H1 (cell line): ENCODE data around the gene CRX. TPM values are rescaled to one million over a fixed set of nuclear protein-coding genes. Genes with fewer than 3 reads are reported as not detected.

Experiments
- CTCF ChIA-PET: fragments of 300-600 bp; sonication (Branson Sonifier 250); formaldehyde crosslinking; loops from one replicate; lab custom pipeline; 2021; ENCODE audit not compliant: partially characterized antibody; lab: Charles Lee
- POLR2A ChIA-PET: fragments of 300-600 bp; sonication (Branson Sonifier 250); formaldehyde crosslinking; loops from one replicate; lab custom pipeline; 2021; ENCODE audit warnings: inconsistent platforms; ENCODE audit not compliant: partially characterized antibody; lab: Charles Lee
- DNase-seq, 2 experiments: peaks; one replicate each; pipeline versions ENCODE4 v3.0.0 to v3.0.0-alpha.2; 2010 to 2022; ENCODE audit warnings: low spot score in 2 of 2, low read depth in 1 of 2, mixed read lengths in 1 of 2
- FAIRE-seq: peaks from 2 replicates; lab custom pipeline; 2011; peaks lifted over from hg19 to GRCh38; lab: Jason Lieb, UNC
- H2AFZ ChIP-seq: 2 replicates; pipeline ENCODE4 v1.8.1; 2012; ENCODE audit warnings: low read length, inconsistent platforms
- H2AK5ac ChIP-seq: 2 replicates; pipeline ENCODE4 v1.6.1; 2013; ENCODE audit warnings: low read depth, low read length
- H2BK120ac ChIP-seq: replicated peaks from 2 replicates; pipeline ENCODE3; 2013; ENCODE audit warnings: low read depth, low read length, inconsistent platforms
- H2BK12ac ChIP-seq: 2 replicates; pipeline ENCODE4 v1.6.1; 2013; ENCODE audit warnings: low read depth, low read length
- H2BK15ac ChIP-seq: 2 replicates; pipeline ENCODE4 v1.6.1; 2013; ENCODE audit warnings: low read length
- H2BK20ac ChIP-seq: 2 replicates; pipeline ENCODE4 v1.6.1; 2013; ENCODE audit warnings: low read length
- H2BK5ac ChIP-seq: 2 replicates; pipeline ENCODE4 v1.6.1; 2013; ENCODE audit warnings: low read depth, low read length
- H3K14ac ChIP-seq: 2 replicates; pipeline ENCODE4 v1.6.1; 2013; ENCODE audit warnings: inconsistent platforms; ENCODE audit not compliant: insufficient read length
- H3K18ac ChIP-seq: 2 replicates; pipeline ENCODE4 v1.6.1; 2013; ENCODE audit warnings: low read length; ENCODE audit errors: extremely low read depth
- H3K23ac ChIP-seq: 2 replicates; pipeline ENCODE4 v1.6.1; 2013; ENCODE audit warnings: inconsistent platforms; ENCODE audit not compliant: insufficient read length
- H3K23me2 ChIP-seq: 2 replicates; pipeline ENCODE4 v1.6.1; 2013; ENCODE audit warnings: low read depth, low read length
- H3K27ac ChIP-seq: 2 replicates; pipeline ENCODE4 v1.6.1; 2011; ENCODE audit warnings: low read depth, low read length, inconsistent platforms
- H3K27me3 ChIP-seq, 4 experiments: replicated peaks in 1 of 4; 1 replicate in 1 of 4; 2 replicates in 3 of 4; pipeline versions ENCODE4 v1.6.1 to v1.8.1; 2011 to 2013; ENCODE audit warnings: low read length in 3 of 4, mild to moderate bottlenecking in 3 of 4, inconsistent platforms in 2 of 4, mixed read lengths in 2 of 4, moderate library complexity in 1 of 4; ENCODE audit not compliant: control insufficient read depth in 3 of 4, insufficient read depth in 3 of 4; ENCODE audit errors: extremely low read depth in 1 of 4
- H3K36me3 ChIP-seq, 4 experiments: 2 replicates each; pipeline versions ENCODE4 v1.6.1 to v1.8.1; 2011 to 2013; ENCODE audit warnings: mild to moderate bottlenecking in 4 of 4, low read length in 3 of 4, moderate library complexity in 2 of 4, control low read depth in 1 of 4, inconsistent platforms in 1 of 4; ENCODE audit not compliant: insufficient read depth in 4 of 4, control insufficient read depth in 2 of 4
- H3K4ac ChIP-seq: replicated peaks from 2 replicates; pipeline ENCODE3; 2013; ENCODE audit warnings: low read length, low read depth, mixed read lengths, inconsistent platforms; ENCODE audit not compliant: insufficient read length
- H3K4me1 ChIP-seq, 4 experiments: replicated peaks in 1 of 4; 1 replicate in 1 of 4; 2 replicates in 3 of 4; pipeline versions ENCODE4 v1.6.1 to v1.8.1; 2011 to 2013; ENCODE audit warnings: low read length in 3 of 4, inconsistent platforms in 2 of 4, mixed read lengths in 1 of 4; ENCODE audit not compliant: insufficient read depth in 4 of 4, control insufficient read depth in 3 of 4
- H3K4me2 ChIP-seq, 2 experiments: 2 replicates each; pipeline versions ENCODE4 v1.6.1 to v1.8.1; 2011 to 2013; ENCODE audit warnings: low read depth in 2 of 2, low read length in 2 of 2, control low read depth in 1 of 2, inconsistent platforms in 1 of 2, mild to moderate bottlenecking in 1 of 2; ENCODE audit not compliant: insufficient read depth in 1 of 2
- H3K4me3 ChIP-seq, 4 experiments: fragments of 200-600, 300-600 bp in 1 of 4; sonication (generic), shearing (Covaris generic), sonication (Bioruptor Twin) in 1 of 4; 2 replicates each; pipeline versions ENCODE4 v1.5.1 to v1.8.1; 2011 to 2016; ENCODE audit warnings: low read length in 4 of 4, low read depth in 3 of 4, control low read depth in 2 of 4, inconsistent platforms in 2 of 4, mild to moderate bottlenecking in 2 of 4, mixed read lengths in 1 of 4, moderate library complexity in 1 of 4; ENCODE audit not compliant: insufficient read depth in 2 of 4; ENCODE audit errors: extremely low read depth in 1 of 4
- H3K56ac ChIP-seq: replicated peaks from 2 replicates; pipeline ENCODE3; 2013; ENCODE audit warnings: low read depth, mild to moderate bottlenecking, mixed read lengths, low read length, inconsistent platforms; ENCODE audit not compliant: insufficient read length
- H3K79me1 ChIP-seq: 2 replicates; pipeline ENCODE4 v1.6.1; 2013; ENCODE audit warnings: low read depth, low read length, control low read depth
- H3K79me2 ChIP-seq, 2 experiments: 2 replicates each; pipeline versions ENCODE4 v1.6.1 to v1.8.1; 2012 to 2013; ENCODE audit warnings: low read length in 2 of 2, mild to moderate bottlenecking in 2 of 2, inconsistent platforms in 1 of 2; ENCODE audit not compliant: insufficient read depth in 2 of 2, control insufficient read depth in 1 of 2
- H3K9ac ChIP-seq, 4 experiments: replicated peaks in 1 of 4; 1 replicate in 1 of 4; 2 replicates in 3 of 4; pipeline versions ENCODE4 v1.6.1 to v1.8.1; 2011 to 2013; ENCODE audit warnings: low read depth in 3 of 4, low read length in 3 of 4, control low read depth in 2 of 4, mild to moderate bottlenecking in 2 of 4, moderate library complexity in 2 of 4, inconsistent platforms in 1 of 4; ENCODE audit errors: extremely low read depth in 1 of 4
- H3K9me3 ChIP-seq, 2 experiments: 2 replicates each; pipeline versions ENCODE4 v1.6.1 to v1.8.1; 2012 to 2013; ENCODE audit warnings: mild to moderate bottlenecking in 2 of 2, moderate library complexity in 2 of 2, control low read depth in 1 of 2, inconsistent platforms in 1 of 2, low read depth in 1 of 2, low read length in 1 of 2, mixed read lengths in 1 of 2; ENCODE audit not compliant: insufficient read depth in 2 of 2
- H4K20me1 ChIP-seq, 2 experiments: replicated peaks in 1 of 2; 2 replicates each; pipeline versions ENCODE3 to v1.8.1; 2011 to 2013; ENCODE audit warnings: inconsistent platforms in 2 of 2, low read length in 2 of 2, mild to moderate bottlenecking in 1 of 2; ENCODE audit not compliant: insufficient read depth in 2 of 2, control insufficient read depth in 1 of 2
- H4K5ac ChIP-seq: 2 replicates; pipeline ENCODE4 v1.6.1; 2013; ENCODE audit warnings: low read length, low read depth, mixed read lengths, inconsistent platforms; ENCODE audit not compliant: insufficient read length
- H4K8ac ChIP-seq: 2 replicates; pipeline ENCODE4 v1.8.0; 2013; ENCODE audit warnings: mild to moderate bottlenecking, moderate library complexity, low read length, inconsistent platforms; ENCODE audit not compliant: insufficient read depth; ENCODE audit errors: extremely low read depth
- H4K91ac ChIP-seq: replicated peaks from 2 replicates; pipeline ENCODE3; 2013; ENCODE audit warnings: low read length, mixed read lengths, inconsistent platforms; ENCODE audit not compliant: insufficient read length
- ASH2L ChIP-seq: fragments of 200-600, 300-600 bp; sonication (generic); IDR thresholded peaks from one replicate; pipeline ENCODE4 v1.7.1; 2017; ENCODE audit warnings: low read length
- CBX8 ChIP-seq: fragments of 300-800, 300-1000 bp; sonication (generic); IDR thresholded peaks from 2 replicates; pipeline ENCODE4 v1.7.1; 2016; ENCODE audit warnings: low read depth, low read length, borderline replicate concordance
- CREB1 ChIP-seq: IDR thresholded peaks from 2 replicates; pipeline ENCODE4 v1.6.1; 2012; ENCODE audit warnings: inconsistent platforms
- EGR1 ChIP-seq: IDR thresholded peaks from 2 replicates; pipeline ENCODE4 v1.6.1; 2011; ENCODE audit warnings: low read depth, low read length, borderline replicate concordance
- EP300 ChIP-seq, 2 experiments: IDR thresholded peaks; 1 replicate in 1 of 2; 2 replicates in 1 of 2; pipeline ENCODE4 v1.6.1; 2011 to 2012; ENCODE audit warnings: low read depth in 2 of 2, low read length in 2 of 2, mild to moderate bottlenecking in 2 of 2, borderline replicate concordance in 1 of 2, inconsistent platforms in 1 of 2, moderate library complexity in 1 of 2
- GABPA ChIP-seq: IDR thresholded peaks from 2 replicates; pipeline ENCODE4 v1.6.1; 2011; ENCODE audit warnings: mild to moderate bottlenecking, low read length, moderate library complexity, borderline replicate concordance; ENCODE audit not compliant: insufficient read depth
- HDAC6 ChIP-seq: IDR thresholded peaks from one replicate; pipeline ENCODE4 v1.7.1; 2012; ENCODE audit warnings: low read depth, mild to moderate bottlenecking, inconsistent platforms, low read length, moderate library complexity
- NANOG ChIP-seq: IDR thresholded peaks from 2 replicates; pipeline ENCODE4 v1.6.1; 2011; ENCODE audit warnings: low read length, low read depth, mild to moderate bottlenecking, inconsistent platforms; ENCODE audit not compliant: insufficient read depth, poor library complexity, severe bottlenecking
- RBBP5 ChIP-seq: IDR thresholded peaks from 2 replicates; pipeline ENCODE4 v1.7.1; 2012; ENCODE audit warnings: low read depth, mild to moderate bottlenecking, inconsistent platforms, low read length, moderate library complexity, borderline replicate concordance
- SAP30 ChIP-seq: fragments of 300-600 bp; sonication (generic); IDR thresholded peaks from 2 replicates; pipeline ENCODE4 v1.7.1; 2012; ENCODE audit warnings: low read length, moderate library complexity, mild to moderate bottlenecking, inconsistent platforms; ENCODE audit not compliant: insufficient read depth, insufficient replicate concordance
- SP4 ChIP-seq: IDR thresholded peaks from 2 replicates; pipeline ENCODE4 v1.6.1; 2012; ENCODE audit warnings: low read length, inconsistent platforms
- WGBS, 2 experiments: shearing (Covaris generic) in 1 of 2; methylation state at CpG; one replicate each; pipeline versions ENCODE4 v1.1.6 to v1.1.7; 2013 to 2015; ENCODE audit warnings: low lambda C conversion rate in 2 of 2, mixed read lengths in 2 of 2, inconsistent platforms in 1 of 2, low coverage in 1 of 2, missing lambda C conversion rate in 1 of 2; ENCODE audit not compliant: insufficient replicate concordance in 2 of 2, insufficient coverage in 1 of 2, insufficient read length in 1 of 2; ENCODE audit errors: extremely low coverage in 1 of 2, missing lambda C conversion rate in 1 of 2; 5-methylcytosine and 5-hydroxymethylcytosine counted together
- polyA plus RNA-seq, 7 experiments: library from polyadenylated mRNA; depleted of rRNA in 3 of 7; stranded (reverse) in 5 of 7; unstranded in 2 of 7; fragments of >200 nt in 5 of 7; fragments of 200-250 nt in 2 of 7; gene quantifications; 1 replicate in 5 of 7; 2 replicates in 1 of 7; 4 replicates in 1 of 7; pipeline versions ENCODE4 v1.2.1 to v1.2.3, GENCODE V29; 2011 to 2013; ENCODE audit warnings: missing spikeins in 2 of 7, mixed read lengths in 2 of 7
- total RNA-seq: library from RNA; stranded (reverse); fragmentation: NEBNext Ultra II Directional; extraction: Animal tissue kit (Norgen Biotek cat#: 25700); gene quantifications from 2 replicates; pipeline ENCODE4 v1.2.1, GENCODE V29; 2021
- TF ChIP-seq, protein P1 (sequence below): IDR thresholded peaks from 2 replicates; pipeline ENCODE4 v1.6.1; 2012; ENCODE audit warnings: inconsistent platforms

The CRX gene
- total and polyA plus RNA-seq, 2 of the 8 experiments (the other 6 are each of a cell fraction or from before 2014, with no cell fraction given), result 0.08 TPM; not detected in 1

DNA sequence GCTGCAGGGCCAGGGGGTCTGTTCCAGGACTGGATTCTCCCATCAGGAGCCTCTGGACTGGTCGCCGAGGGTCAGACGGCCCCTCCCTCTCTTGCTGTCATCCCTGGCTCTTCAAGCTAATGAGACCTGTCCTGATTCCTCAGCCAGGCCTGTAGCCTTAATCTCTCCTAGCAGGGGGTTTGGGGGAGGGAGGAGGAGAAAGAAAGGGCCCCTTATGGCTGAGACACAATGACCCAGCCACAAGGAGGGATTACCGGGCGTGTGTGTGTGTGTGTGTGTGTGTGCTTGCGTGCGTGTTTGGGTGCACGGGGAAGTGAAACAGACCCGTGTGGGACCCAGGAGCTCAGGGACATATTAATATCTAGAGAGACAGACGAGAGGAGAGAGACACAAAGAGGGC is 1.9 kb upstream of the CRX start:
- Histone ChIP-seq H2BK20ac (0 out of 2 replicates have a peak overlapping the region, but pooled peaks have one; percentile 86), H3K27ac (no peak overlapping the region), H3K4me2 (peak overlapping the region; percentile 48; a peak in 3 of 4 replicates), H3K36me3 (no peaks in the 10 kb centered on the region), H3K79me1 (no peaks in the 10 kb centered on the region), H3K79me2 (no peaks in the 10 kb centered on the region; a peak in 1 of 4 replicates), H2BK15ac (0 out of 2 replicates have a peak overlapping the region, but pooled peaks have one; percentile 5), H3K4me1 (peaks cover 0 to 19% (median 11%) of the 10 kb centered on the region in 4 experiments; a peak in 6 of 7 replicates), H4K8ac (no peak overlapping the region), H2AK5ac (no peak overlapping the region), H2BK5ac (no peak overlapping the region), H3K23me2 (peaks cover 4% of the 10 kb centered on the region; the same call in 1 of the 2 replicates), H3K4me3 (peak overlapping the region in 2 of 4 experiments; percentile 14 to 17; a peak in 1 of 8 replicates), H2BK12ac (no peak overlapping the region), H3K18ac (no peak overlapping the region; the same call in 1 of the 2 replicates), H3K23ac (no peak overlapping the region), H3K14ac (no peak overlapping the region), H3K9me3 (no peaks in the 10 kb centered on the region), H4K20me1 (no peaks in the 10 kb centered on the region), H4K91ac (no peak overlapping the region), H2BK120ac (no peak overlapping the region), H3K4ac (no peak overlapping the region), H3K9ac (no peak overlapping the region), H4K5ac (no peak overlapping the region), H2AFZ (0 out of 2 replicates have a peak overlapping the region, but pooled peaks have one; percentile 24), H3K27me3 (no peaks in the 10 kb centered on the region), H3K56ac (no peak overlapping the region)
- peak; percentile 7 for FAIRE-seq
- POLR2A ChIA-PET, result interaction anchor here (1.2 to 1.3 kb wide), 2 partner anchors 9 to 29 kb away, joined by 6 to 11 read pairs; no protein-coding TSS in a partner anchor
- 45% methylated on average over 8 of the region's 10 CpGs; no CpG with 5 or more reads in 1 of the 2 experiments for WGBS, 2 experiments
- CTCF ChIA-PET, result interaction anchor here (0.7 to 2.3 kb wide), 8 partner anchors 13 to 77 kb away, joined by 3 to 9 read pairs (median 4); no protein-coding TSS in a partner anchor
- peak in 1 of 2 experiments; percentile 17 for DNase-seq
- TF ChIP-seq, protein P1, sequence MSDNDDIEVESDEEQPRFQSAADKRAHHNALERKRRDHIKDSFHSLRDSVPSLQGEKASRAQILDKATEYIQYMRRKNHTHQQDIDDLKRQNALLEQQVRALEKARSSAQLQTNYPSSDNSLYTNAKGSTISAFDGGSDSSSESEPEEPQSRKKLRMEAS, result peak; percentile 30; the same call in 1 of the 2 replicates
- TF ChIP-seq EP300 (IDR thresholded peaks at IDR 0.05; ENCODE audit: borderline replicate concordance in 1 of 2, low read depth in 2 of 2, low read length in 2 of 2) (0 out of 3 replicates have a peak, but pooled peaks of 1 of the 2 experiments have one; percentile 33), SP4 (no peak), CREB1 (0 out of 2 replicates have a peak, but pooled peaks have one; percentile 29), RBBP5 (0 out of 2 replicates have a peak, but pooled peaks have one; percentile 51), CBX8 (no peak), NANOG (peak; percentile 31), SAP30 (no peak), EGR1 (no peak), HDAC6 (no peak), GABPA (no peak), ASH2L (no peak)
